CD4-positive, alpha-beta T cell treated with Interleukin-2 at 100 ng/mL for 4 hours (primary cell): ENCODE measurements around the gene HAO1.
A peak's percentile ranks its signal among the peaks of the same experiment; 100 is the strongest.
"Not testable (repeated sequence)": the region's sequence is repeated elsewhere in the genome, so short reads cannot be mapped to it uniquely, and the experiment has no call there.

ENCODE experiments used
- DNase-seq: peaks from one replicate; pipeline ENCODE4 v3.0.0-alpha.2; 2020; ENCODE audit warnings: low spot score

Gene HAO1

DNA sequence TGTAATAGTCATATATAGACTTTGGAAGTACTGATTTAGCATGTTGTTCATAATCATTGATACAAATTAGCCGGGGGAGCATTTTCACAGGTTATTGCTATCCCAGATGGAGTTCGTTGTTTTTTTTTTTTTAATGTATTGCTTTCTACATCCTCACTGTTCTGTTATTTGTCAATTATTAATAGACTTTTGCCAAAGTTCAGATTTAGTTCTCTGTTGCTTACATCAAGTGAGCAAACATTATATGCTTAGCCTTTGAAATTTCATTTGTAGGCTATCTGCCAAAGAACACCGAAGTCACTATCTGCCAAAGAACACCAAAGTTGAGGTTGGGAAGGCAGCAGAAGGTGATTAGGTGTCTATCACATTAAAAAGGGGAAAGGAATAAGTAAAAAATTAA lies at the start of gene HAO1:
HAO1 (minus strand) TSS at position 118 of the 400 bp plus-strand sequence; CDS start at position 82, 36 bp downstream.
- no peak for DNase-seq

DNA sequence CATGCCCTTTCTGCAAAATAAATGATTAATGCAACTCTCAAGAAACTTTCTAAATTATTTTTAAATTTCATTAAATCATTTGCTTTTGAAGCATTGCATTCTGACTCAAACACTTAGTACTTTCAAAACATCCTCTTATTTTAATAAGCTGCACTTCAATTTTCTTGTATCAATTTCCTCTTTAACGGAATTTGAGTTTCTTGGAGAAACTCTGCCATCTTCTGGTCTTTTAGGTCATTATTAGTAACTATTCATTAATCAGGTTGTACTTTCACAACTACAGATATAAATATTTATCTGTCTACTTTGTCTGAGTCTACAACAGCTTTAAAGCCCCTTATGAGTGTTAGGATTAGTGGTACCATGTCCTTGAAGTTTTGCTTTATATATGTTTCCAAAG lies 49.1 kb upstream of the HAO1 start:
- DNase-seq, result no peak

- DNase-seq, result no peak
These were observed 45.7 kb upstream of the HAO1 start for GRCh38 chr20:7985916-7986315.

GRCh38 chr20:7984192-7984591 lies 43.9 kb upstream of the HAO1 start:
- DNase-seq, result no peak

DNA sequence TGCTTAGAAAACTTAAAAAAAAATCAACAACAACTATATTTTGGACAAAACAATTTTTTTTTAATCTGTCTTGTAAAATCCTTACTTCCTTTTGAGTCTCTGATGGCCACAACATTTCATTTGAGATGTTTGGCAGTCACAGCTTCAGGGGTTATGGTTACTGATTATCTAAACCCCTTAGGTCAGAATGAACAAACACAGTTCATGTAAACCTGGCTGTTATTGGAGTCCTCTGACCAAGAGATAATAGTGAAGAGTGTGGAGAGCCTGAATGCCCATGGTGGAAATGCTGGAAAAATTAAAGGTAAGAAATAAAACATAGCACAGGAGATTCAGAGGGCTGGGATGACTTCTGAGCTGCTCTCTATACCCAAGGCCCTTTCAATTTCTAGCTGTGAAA lies 41.1 kb upstream of the HAO1 start:
- no peak for DNase-seq

DNA sequence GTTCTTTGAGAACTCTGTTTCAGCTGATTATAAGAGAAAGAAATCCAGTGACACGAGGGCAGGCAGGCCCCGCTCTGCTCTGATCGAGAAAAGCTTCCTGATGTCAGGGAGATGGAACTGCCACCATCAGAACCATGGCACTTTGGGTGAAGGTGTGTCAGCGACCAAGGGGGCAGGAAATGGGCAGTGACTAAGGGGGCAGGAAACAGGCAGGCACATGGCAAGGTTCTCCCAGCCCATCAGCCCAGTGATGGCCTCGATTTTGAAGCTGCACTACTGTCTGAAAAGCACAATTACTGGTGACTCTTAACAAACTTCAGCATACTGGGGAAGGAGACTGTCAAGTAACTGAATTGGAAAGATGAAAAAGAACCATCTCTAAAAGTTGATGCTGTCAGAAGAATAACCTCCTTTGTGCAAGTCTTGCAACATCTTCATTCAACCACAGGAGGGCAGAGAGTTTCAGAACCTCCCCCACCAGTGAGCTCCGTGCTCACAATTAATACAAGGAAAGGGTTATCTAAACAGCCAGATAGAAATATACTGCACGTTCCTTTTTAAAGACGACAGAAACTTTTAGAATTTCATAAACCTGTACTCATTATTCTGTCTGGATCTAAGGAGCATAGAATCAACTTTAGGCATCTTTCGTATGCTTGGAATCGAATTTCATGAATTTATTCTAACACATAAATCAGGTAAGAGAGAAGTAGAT lies 40.2 kb upstream of the HAO1 start:
- DNase-seq, result peak; percentile 17

GRCh38 chr20:7977709-7978108 lies 37.5 kb upstream of the HAO1 start:
- DNase-seq, result no peak

DNA sequence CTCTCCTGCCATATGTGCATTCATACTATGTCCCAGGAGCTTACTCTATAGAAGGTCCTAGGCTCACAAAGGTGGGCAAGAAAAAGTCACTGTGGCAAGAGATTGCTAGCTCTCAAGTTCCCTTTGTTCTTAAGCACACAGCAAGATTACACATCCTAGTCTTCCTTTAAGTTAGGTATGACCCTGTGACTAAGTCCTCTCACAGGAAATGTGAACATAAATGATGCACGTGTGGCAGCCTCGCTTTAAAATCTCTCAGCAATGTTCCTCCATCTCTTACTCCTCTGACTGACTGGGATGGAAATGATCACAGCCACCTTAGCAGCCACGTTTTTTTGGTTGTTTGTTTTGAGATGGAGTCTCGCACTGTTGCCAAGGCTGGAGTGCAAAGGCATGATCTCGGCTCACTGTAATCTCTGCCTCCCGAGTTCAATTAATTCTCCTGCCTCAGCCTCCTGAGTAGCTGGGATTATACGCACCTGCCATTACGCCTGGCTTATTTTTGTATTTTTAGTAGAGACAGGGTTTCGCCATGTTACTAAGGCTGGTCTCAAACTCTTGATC lies 35.7 kb upstream of the HAO1 start:
- DNase-seq, result no peak

- no peak for DNase-seq
These were observed 34.7 kb upstream of the HAO1 start for GRCh38 chr20:7974785-7975435.

- no peak for DNase-seq
These were observed 31.4 kb upstream of the HAO1 start for GRCh38 chr20:7971536-7972280.

DNA sequence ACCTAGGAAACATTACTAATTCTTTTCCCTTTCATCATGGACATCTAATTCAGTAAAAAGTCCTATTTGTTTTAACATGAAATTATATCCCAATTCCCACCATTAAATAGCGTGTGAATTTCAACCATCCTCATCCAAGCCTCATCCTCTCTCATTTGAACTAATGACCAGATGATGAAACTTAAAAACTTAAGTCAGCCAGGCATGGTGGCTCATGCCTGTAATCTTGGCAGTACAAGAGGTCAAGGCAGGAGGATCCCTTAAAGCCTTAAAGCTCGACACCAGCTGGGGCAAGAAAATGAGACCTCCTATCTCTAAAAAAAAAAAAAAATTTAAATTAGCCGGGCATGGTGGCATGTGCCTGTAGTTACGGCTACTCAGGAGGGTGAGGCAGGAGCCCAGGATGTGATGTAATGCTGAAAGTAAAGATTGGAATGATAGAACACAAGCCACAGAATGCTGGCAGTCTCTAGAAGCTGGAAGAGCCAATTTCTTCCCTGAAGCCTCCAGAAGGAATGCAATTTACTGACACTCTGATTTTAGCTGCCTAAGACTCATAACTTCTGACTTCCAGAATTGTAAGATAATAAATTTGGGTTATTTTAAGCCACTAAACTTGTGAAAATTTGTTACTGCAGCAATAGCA lies 27.1 kb upstream of the HAO1 start:
- no peak for DNase-seq

DNA sequence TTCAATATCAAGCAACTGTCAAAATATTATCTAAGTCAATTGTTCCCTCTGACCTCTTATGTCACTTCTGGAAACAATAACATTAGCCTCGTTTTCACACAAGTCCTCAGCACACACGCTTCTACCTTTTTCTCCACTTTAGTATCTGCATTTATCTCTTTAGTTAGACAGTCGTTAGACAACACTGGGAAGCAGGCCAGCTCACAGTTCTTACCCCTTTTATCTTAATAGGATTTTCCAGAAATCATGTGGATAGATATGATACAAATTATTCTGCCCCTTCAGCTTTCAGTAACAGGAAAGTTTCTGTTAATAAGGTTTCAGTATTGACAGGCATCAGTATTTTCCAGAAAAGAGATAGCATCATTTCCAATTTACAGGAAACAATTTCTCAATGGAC lies 25.9 kb upstream of the HAO1 start:
- no peak for DNase-seq

DNA sequence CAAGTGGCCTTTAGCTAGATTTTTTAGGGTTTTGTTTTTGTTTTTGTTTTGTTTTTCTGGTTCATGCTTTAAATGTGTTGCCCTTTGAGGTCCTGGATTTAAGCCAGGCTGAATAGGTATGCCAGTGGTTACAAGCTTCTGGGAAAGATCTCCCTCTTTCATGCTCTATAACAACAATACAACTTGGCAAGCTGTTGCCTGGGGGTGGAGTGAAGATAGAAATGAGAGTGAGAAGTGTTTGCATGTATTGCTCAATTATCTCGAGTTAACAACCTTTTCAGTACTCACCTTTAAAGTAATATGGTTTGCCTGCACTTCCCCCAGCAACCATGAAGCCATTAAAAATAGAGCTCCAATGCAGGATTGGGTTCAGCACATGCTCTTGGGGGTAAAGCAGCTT lies 19.2 kb upstream of the HAO1 start:
- no peak for DNase-seq

DNA sequence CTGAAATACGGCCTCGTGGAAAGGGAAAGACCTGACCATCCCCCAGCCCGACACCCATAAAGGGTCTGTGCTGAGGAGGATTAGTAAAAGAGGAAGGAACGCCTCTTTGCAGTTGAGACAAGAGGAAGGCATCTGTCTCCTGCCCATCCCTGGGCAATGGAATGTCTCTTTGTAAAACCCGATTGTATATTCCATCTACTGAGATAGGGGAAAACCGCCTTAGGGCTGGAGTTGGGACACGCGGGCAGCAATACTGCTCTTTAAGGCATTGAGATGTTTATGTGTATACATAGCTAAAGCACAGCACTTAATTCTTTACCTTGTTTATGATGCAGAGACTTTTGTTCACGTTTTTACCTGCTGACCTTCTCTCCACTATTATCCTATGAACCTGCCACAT lies 16.3 kb upstream of the HAO1 start:
- DNase-seq, result not testable (repeated sequence)

- no peak for DNase-seq
These were observed 10.1 kb upstream of the HAO1 start for GRCh38 chr20:7950387-7950786.

DNA sequence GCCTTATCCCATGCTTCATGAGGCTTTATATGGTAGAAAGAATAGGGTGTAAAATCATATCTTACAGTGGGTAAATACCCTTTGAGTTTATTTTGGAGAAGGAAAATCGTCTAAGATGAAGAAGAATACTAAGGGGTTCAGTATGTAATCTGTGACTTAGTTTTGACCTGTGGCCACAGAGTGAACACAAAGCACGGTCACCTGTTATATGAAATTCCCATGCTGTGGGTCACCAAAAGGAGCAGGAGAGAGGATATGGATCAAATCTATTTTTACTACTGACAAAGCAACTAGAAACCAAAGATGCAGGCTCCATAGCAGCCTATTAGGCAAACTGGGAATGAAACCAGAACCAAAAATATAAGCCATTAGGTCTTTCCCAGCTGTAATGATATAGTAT lies 3.6 kb upstream of the HAO1 start:
- no peak for DNase-seq

DNA sequence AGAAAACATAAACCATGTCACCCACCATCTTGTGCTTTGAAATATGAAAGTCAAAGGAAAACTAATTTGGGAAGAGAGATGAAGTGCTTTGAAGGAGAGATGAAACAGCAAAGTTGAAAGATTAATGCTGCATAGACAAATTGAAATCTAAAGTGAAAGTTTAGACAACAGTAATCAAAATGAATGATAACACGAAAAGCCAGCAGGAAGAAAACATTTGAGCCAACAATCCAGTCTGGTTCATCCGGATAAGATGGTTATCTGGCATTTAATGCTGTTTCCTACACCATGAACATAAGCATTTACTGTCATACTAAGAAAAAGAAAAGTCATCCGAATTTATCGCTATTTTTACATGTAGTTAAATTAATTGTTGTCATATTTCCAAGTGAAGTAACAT lies 595 bp downstream of the HAO1 start:
- DNase-seq, result no peak

- DNase-seq, result no peak
These were observed 2.2 kb downstream of the HAO1 start for GRCh38 chr20:7938058-7938457.

DNA sequence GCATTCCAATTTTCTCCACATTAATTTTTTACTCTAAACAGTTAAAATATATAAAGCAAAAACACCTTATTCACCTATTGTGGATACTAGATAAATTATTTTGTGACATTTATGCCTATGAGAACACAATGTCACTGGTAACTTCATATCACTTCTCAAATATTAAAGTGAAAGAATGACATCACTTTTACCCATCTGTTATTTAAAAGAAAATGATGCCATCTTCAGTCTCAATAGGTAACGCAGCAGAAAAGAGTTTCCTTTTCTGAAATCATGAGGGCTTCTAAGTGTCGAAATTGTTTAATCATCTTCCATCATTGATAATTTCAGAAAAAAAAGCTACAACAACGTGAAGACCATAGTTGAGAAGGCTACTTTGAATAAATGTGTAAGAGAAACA lies 2.9 kb downstream of the HAO1 start:
- no peak for DNase-seq

GRCh38 chr20:7935027-7935551 lies 5.2 kb downstream of the HAO1 start:
- DNase-seq, result no peak

DNA sequence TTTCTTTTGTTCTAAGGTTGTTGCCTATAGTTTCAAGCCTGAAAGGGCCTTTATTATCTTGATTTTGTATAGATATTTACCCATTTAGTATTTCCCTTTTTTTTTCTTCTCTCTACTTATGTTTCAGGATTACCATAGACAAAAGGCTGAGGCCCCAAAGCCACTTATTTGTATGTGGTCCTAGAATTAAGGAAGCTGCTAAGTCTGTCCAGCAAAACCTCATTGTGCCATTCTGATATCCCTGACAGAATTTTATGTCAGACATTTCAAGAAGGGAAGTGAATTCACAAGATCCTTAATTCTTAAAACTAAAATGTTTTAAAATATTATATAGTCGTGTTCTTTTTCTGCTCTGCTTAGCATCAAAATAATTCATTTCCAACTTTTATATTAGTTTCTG lies 6.9 kb downstream of the HAO1 start:
- DNase-seq, result no peak

GRCh38 chr20:7930343-7930742 lies 9.9 kb downstream of the HAO1 start:
- DNase-seq, result no peak
